H9 (cell line): ENCODE data around the gene DMAP1. TPM values are rescaled to one million over a fixed set of nuclear protein-coding genes. Genes with fewer than 3 reads are reported as not detected.

Experiments used
- DNase-seq: peaks from one replicate; pipeline ENCODE4 v3.0.0-alpha.2; 2017
- H2AFZ ChIP-seq: one replicate; pipeline ENCODE4 v1.6.1; 2013; ENCODE audit warnings: mild to moderate bottlenecking, low read length, control low read depth, moderate library complexity
- H2AK5ac ChIP-seq: 2 replicates; pipeline ENCODE4 v1.6.1; 2013; ENCODE audit warnings: low read length, control low read depth, mixed read lengths; ENCODE audit not compliant: insufficient read length
- H2BK120ac ChIP-seq: one replicate; pipeline ENCODE4 v1.6.1; 2013; ENCODE audit warnings: low read depth, mild to moderate bottlenecking, low read length, control low read depth, inconsistent platforms; ENCODE audit not compliant: poor library complexity, severe bottlenecking
- H2BK12ac ChIP-seq: 2 replicates; pipeline ENCODE4 v1.6.1; 2013; ENCODE audit warnings: low read length, control low read depth, mixed read lengths, low read depth; ENCODE audit not compliant: insufficient read length
- H2BK15ac ChIP-seq: 2 replicates; pipeline ENCODE4 v1.6.1; 2013; ENCODE audit warnings: low read depth, low read length, control low read depth
- H2BK20ac ChIP-seq: one replicate; pipeline ENCODE4 v1.6.1; 2013; ENCODE audit warnings: low read depth, mild to moderate bottlenecking, low read length, control low read depth, inconsistent platforms; ENCODE audit not compliant: poor library complexity, severe bottlenecking
- H2BK5ac ChIP-seq: 2 replicates; pipeline ENCODE4 v1.6.1; 2013; ENCODE audit warnings: low read length, control low read depth, mixed read lengths; ENCODE audit not compliant: insufficient read length
- H3K14ac ChIP-seq: 2 replicates; pipeline ENCODE4 v1.6.1; 2013; ENCODE audit warnings: low read length, control low read depth; ENCODE audit not compliant: insufficient read depth
- H3K18ac ChIP-seq: 2 replicates; pipeline ENCODE4 v1.6.1; 2013; ENCODE audit warnings: low read depth, mild to moderate bottlenecking, mixed read lengths, low read length, control low read depth; ENCODE audit not compliant: insufficient read length
- H3K23ac ChIP-seq: 2 replicates; pipeline ENCODE4 v1.6.1; 2013; ENCODE audit warnings: low read length, control low read depth, mixed read lengths, low read depth; ENCODE audit not compliant: insufficient read length
- H3K23me2 ChIP-seq: 2 replicates; pipeline ENCODE4 v1.6.1; 2013; ENCODE audit warnings: low read depth, mild to moderate bottlenecking, mixed read lengths, low read length, control low read depth; ENCODE audit not compliant: insufficient read length, poor library complexity, severe bottlenecking
- H3K27ac ChIP-seq: 2 replicates; pipeline ENCODE4 v1.5.1; 2013; ENCODE audit warnings: low read length, control low read depth, mixed read lengths, low read depth; ENCODE audit not compliant: insufficient read length
- H3K27me3 ChIP-seq: 2 replicates; pipeline ENCODE4 v1.6.1; 2013; ENCODE audit warnings: low read length, control low read depth, inconsistent platforms; ENCODE audit not compliant: insufficient read depth
- H3K4ac ChIP-seq: 2 replicates; pipeline ENCODE4 v1.6.1; 2013; ENCODE audit warnings: low read depth, mild to moderate bottlenecking, control low read depth, inconsistent platforms, low read length, moderate library complexity
- H3K4me1 ChIP-seq: 2 replicates; pipeline ENCODE4 v1.6.1; 2013; ENCODE audit warnings: low read length, control low read depth, inconsistent platforms; ENCODE audit not compliant: insufficient read depth
- H3K4me2 ChIP-seq: 2 replicates; pipeline ENCODE4 v1.6.1; 2013; ENCODE audit warnings: low read length, control low read depth, mixed read lengths; ENCODE audit not compliant: insufficient read length, insufficient read depth
- H3K56ac ChIP-seq: 2 replicates; pipeline ENCODE4 v1.6.1; 2013; ENCODE audit warnings: low read depth, mild to moderate bottlenecking, mixed read lengths, low read length, control low read depth; ENCODE audit not compliant: insufficient read length
- H3K79me1 ChIP-seq: 2 replicates; pipeline ENCODE4 v1.6.1; 2013; ENCODE audit warnings: low read depth, mild to moderate bottlenecking, moderate library complexity, low read length, control low read depth, inconsistent platforms; ENCODE audit not compliant: insufficient read depth, poor library complexity, severe bottlenecking
- H3K79me2 ChIP-seq: 2 replicates; pipeline ENCODE4 v1.6.1; 2013; ENCODE audit warnings: low read length, control low read depth, inconsistent platforms; ENCODE audit not compliant: insufficient read depth
- H3K9ac ChIP-seq: 2 replicates; pipeline ENCODE4 v1.6.1; 2013; ENCODE audit warnings: low read length, control low read depth, mixed read lengths; ENCODE audit not compliant: insufficient read length; ENCODE audit errors: extremely low read depth
- H3K9me3 ChIP-seq: one replicate; pipeline ENCODE4 v1.6.1; 2013; ENCODE audit warnings: low read depth, low read length, inconsistent platforms; ENCODE audit not compliant: control insufficient read depth
- H3T11ph ChIP-seq: one replicate; pipeline ENCODE4 v1.6.1; 2013; ENCODE audit warnings: mild to moderate bottlenecking, low read length, control low read depth, inconsistent platforms
- H4K20me1 ChIP-seq: one replicate; pipeline ENCODE4 v1.6.1; 2013; ENCODE audit not compliant: control insufficient read depth, insufficient read length, insufficient read depth
- H4K5ac ChIP-seq: 2 replicates; pipeline ENCODE4 v1.6.1; 2013; ENCODE audit warnings: low read depth, mild to moderate bottlenecking, mixed read lengths, low read length, control low read depth; ENCODE audit not compliant: insufficient read length
- H4K8ac ChIP-seq: replicated peaks from 2 replicates; pipeline ENCODE4 v1.6.1; 2013; ENCODE audit warnings: low read length, control low read depth, mixed read lengths, low read depth; ENCODE audit not compliant: insufficient read length
- H4K91ac ChIP-seq: 2 replicates; pipeline ENCODE4 v1.6.1; 2013; ENCODE audit warnings: low read depth, mild to moderate bottlenecking, moderate library complexity, mixed read lengths, low read length, control low read depth; ENCODE audit not compliant: insufficient read length
- H3K27ac Mint-ChIP-seq, 3 experiments: 2 replicates in 2 of 3; 3 replicates in 1 of 3; pipeline ENCODE4 v1.8.0; 2020 to 2021; ENCODE audit warnings: mixed read lengths in 3 of 3, mild to moderate bottlenecking in 1 of 3, moderate library complexity in 1 of 3
- H3K27me3 Mint-ChIP-seq: 2 replicates; pipeline ENCODE4 v1.8.0; 2021; ENCODE audit warnings: low read depth, mild to moderate bottlenecking, moderate library complexity, mixed read lengths
- H3K36me3 Mint-ChIP-seq, 3 experiments: 2 replicates in 2 of 3; 3 replicates in 1 of 3; pipeline ENCODE4 v1.8.0; 2020 to 2021; ENCODE audit warnings: low read depth in 3 of 3, mixed read lengths in 3 of 3; ENCODE audit not compliant: insufficient read depth in 1 of 3
- H3K4me1 Mint-ChIP-seq, 2 experiments: 2 replicates each; pipeline ENCODE4 v1.8.0; 2020; ENCODE audit warnings: mixed read lengths in 2 of 2
- H3K4me3 Mint-ChIP-seq, 2 experiments: 2 replicates in 1 of 2; 3 replicates in 1 of 2; pipeline ENCODE4 v1.8.0; 2020 to 2021; ENCODE audit warnings: mild to moderate bottlenecking in 2 of 2, mixed read lengths in 2 of 2, moderate library complexity in 1 of 2
- H3K9me3 Mint-ChIP-seq, 2 experiments: 2 replicates in 1 of 2; 3 replicates in 1 of 2; pipeline ENCODE4 v1.8.0; 2020; ENCODE audit warnings: mild to moderate bottlenecking in 2 of 2, mixed read lengths in 2 of 2, moderate library complexity in 1 of 2
- CTCF ChIP-seq: fragments of 200-600 bp; sonication (generic); conservative IDR thresholded peaks from 3 replicates; pipeline ENCODE4 v1.8.0; 2021; ENCODE audit warnings: antibody characterized with exemption, mild to moderate bottlenecking
- WGBS: extraction: QIAGEN DNeasy Blood & Tissue Kit; methylation state at CpG from one replicate; pipeline ENCODE4 v1.1.7; 2013; ENCODE audit warnings: missing lambda C conversion rate, low lambda C conversion rate, mixed read lengths; ENCODE audit not compliant: insufficient read length; ENCODE audit errors: extremely low coverage; 5-methylcytosine and 5-hydroxymethylcytosine counted together
- total RNA-seq: library from RNA; stranded (reverse); gene quantifications from 2 replicates; pipeline ENCODE4 v1.2.1, GENCODE V29; 2021

DMAP1 gene
- total RNA-seq, 1 experiment from 2014 or later, result 55.3 TPM

- H3K9ac ChIP-seq, result no peak overlapping the region
- no peak overlapping the region for H2BK5ac ChIP-seq
- no peak overlapping the region for H2BK20ac ChIP-seq
- Mint-ChIP-seq H3K27ac (no peak overlapping the region), H3K9me3 (peaks cover 32 to 49% of the 10 kb centered on the region in 2 experiments), H3K36me3 (peaks cover 8 to 17% (median 13%) of the 10 kb centered on the region in 3 experiments), H3K4me1 (0 out of 4 replicates have a peak, but pooled peaks cover 0 to 4% of the 10 kb centered on the region in 2 experiments), H3K4me3 (no peak overlapping the region), H3K27me3 (peaks cover 2% of the 10 kb centered on the region)
- H3T11ph ChIP-seq, result no peak overlapping the region
- H3K9me3 ChIP-seq, result no peaks in the 10 kb centered on the region
- no peak overlapping the region for H3K56ac ChIP-seq
- no peak overlapping the region for H2BK12ac ChIP-seq
- H3K23ac ChIP-seq, result no peak overlapping the region
- TF ChIP-seq CTCF, result no peak
- no peaks in the 10 kb centered on the region for H3K27me3 ChIP-seq
- H3K14ac ChIP-seq, result no peak overlapping the region
- H3K4ac ChIP-seq, result no peak overlapping the region
- H3K79me1 ChIP-seq, result no peaks in the 10 kb centered on the region
- no peaks in the 10 kb centered on the region for H4K20me1 ChIP-seq
- no peaks in the 10 kb centered on the region for H3K23me2 ChIP-seq
- no peaks in the 10 kb centered on the region for H3K79me2 ChIP-seq
- no peak overlapping the region for H3K27ac ChIP-seq
- no peak overlapping the region for H2BK15ac ChIP-seq
- no peak overlapping the region for H2AK5ac ChIP-seq
- WGBS, result no CpG with 5 or more reads among the region's 1 CpG
- no peak overlapping the region for H4K5ac ChIP-seq
- H3K4me2 ChIP-seq, result no peak overlapping the region
- no peak for DNase-seq
- H2BK120ac ChIP-seq, result no peak overlapping the region
- H3K4me1 ChIP-seq, result no peaks in the 10 kb centered on the region
- no peak overlapping the region for H4K91ac ChIP-seq
- no peak overlapping the region for H4K8ac ChIP-seq
- H3K18ac ChIP-seq, result no peak overlapping the region
- H2AFZ ChIP-seq, result no peak overlapping the region
Observed at GRCh38 chr1:44174630-44175029, 38.6 kb upstream of the DMAP1 start.
